GM23248 (cell line): ENCODE data around the gene CARMIL1. TPM values are rescaled to one million over a fixed set of nuclear protein-coding genes. Genes with fewer than 3 reads are reported as not detected.

Experiments used
- DNase-seq: peaks from one replicate; pipeline ENCODE4 v3.0.0-alpha.2; 2015
- H2AFZ ChIP-seq: fragments of 200-600 bp; sonication (generic); 2 replicates; pipeline ENCODE4 v1.6.1; 2016; ENCODE audit warnings: antibody characterized with exemption
- H3F3A ChIP-seq: fragments of 200-600 bp; sonication (generic); 2 replicates; pipeline ENCODE4 v1.6.1; 2016; ENCODE audit warnings: mild to moderate bottlenecking, antibody characterized with exemption, mixed run types; ENCODE audit not compliant: insufficient read depth
- H3K27ac ChIP-seq: fragments of 200-600 bp; sonication (generic); 2 replicates; pipeline ENCODE4 v1.5.1; 2016; ENCODE audit warnings: mild to moderate bottlenecking
- H3K27me3 ChIP-seq: fragments of 200-600 bp; sonication (generic); replicated peaks from 2 replicates; pipeline ENCODE4 v1.6.1; 2016; ENCODE audit warnings: mild to moderate bottlenecking; ENCODE audit not compliant: insufficient read depth
- H3K36me3 ChIP-seq: fragments of 200-600 bp; sonication (generic); 2 replicates; pipeline ENCODE4 v1.6.1; 2016; ENCODE audit warnings: low read depth, mild to moderate bottlenecking
- H3K4me1 ChIP-seq: fragments of 200-600 bp; sonication (generic); 2 replicates; pipeline ENCODE4 v1.6.1; 2016; ENCODE audit warnings: mild to moderate bottlenecking; ENCODE audit not compliant: insufficient read depth
- H3K4me2 ChIP-seq: fragments of 200-600 bp; sonication (generic); one replicate; pipeline ENCODE4 v1.6.1; 2016; ENCODE audit warnings: mild to moderate bottlenecking; ENCODE audit not compliant: unreplicated experiment
- H3K4me3 ChIP-seq: fragments of 200-600 bp; sonication (generic); 2 replicates; pipeline ENCODE4 v1.5.1; 2016; ENCODE audit warnings: mild to moderate bottlenecking
- H3K79me2 ChIP-seq: fragments of 200-600 bp; sonication (generic); 2 replicates; pipeline ENCODE4 v1.6.1; 2016; ENCODE audit warnings: mild to moderate bottlenecking; ENCODE audit not compliant: insufficient read depth
- H3K9ac ChIP-seq: fragments of 200-600 bp; sonication (generic); 2 replicates; pipeline ENCODE4 v1.6.1; 2016; ENCODE audit warnings: mild to moderate bottlenecking
- H3K9me2 ChIP-seq: fragments of 200-600 bp; sonication (generic); 2 replicates; pipeline ENCODE4 v1.6.1; 2016; ENCODE audit warnings: mixed run types, mild to moderate bottlenecking, moderate library complexity; ENCODE audit not compliant: insufficient read depth
- H3K9me3 ChIP-seq: fragments of 200-600 bp; sonication (generic); one replicate; pipeline ENCODE4 v1.6.1; 2017; ENCODE audit warnings: low read depth
- H4K20me1 ChIP-seq: fragments of 200-600 bp; sonication (generic); 2 replicates; pipeline ENCODE4 v1.6.0; 2016; ENCODE audit not compliant: insufficient read depth
- EZH2 ChIP-seq: fragments of 200-600 bp; sonication (generic); IDR thresholded peaks from 2 replicates; pipeline ENCODE4 v1.6.1; 2018; ENCODE audit warnings: antibody characterized with exemption, mild to moderate bottlenecking; ENCODE audit not compliant: insufficient read depth, poor library complexity, severe bottlenecking
- EZH2phosphoT487 ChIP-seq: fragments of 200-600 bp; sonication (generic); IDR thresholded peaks from 2 replicates; pipeline ENCODE4 v1.6.1; 2018; ENCODE audit warnings: antibody characterized with exemption, moderate library complexity, mild to moderate bottlenecking, low read depth; ENCODE audit not compliant: insufficient read depth
- WGBS, 2 experiments: methylation state at CpG; one replicate each; pipeline ENCODE4 v1.1.6; 2015 to 2017; ENCODE audit warnings: low lambda C conversion rate in 2 of 2, low coverage in 1 of 2; ENCODE audit errors: missing lambda C conversion rate in 2 of 2; 5-methylcytosine and 5-hydroxymethylcytosine counted together
- in situ Hi-C: fragments of 300-500 bp; cut with MboI; formaldehyde crosslinking; loops from 2 replicates; pipeline ENCODE4 v1.15.0; 2020
- polyA plus RNA-seq: library from polyadenylated mRNA; unstranded; fragments of >200 nt; fragmentation: Nextera tagmentation; extraction: Ambion mirVana; gene quantifications from 2 replicates; pipeline ENCODE4 v1.2.1, GENCODE V29; 2016
- total RNA-seq: library from RNA; depleted of rRNA; stranded (reverse); fragments of >200 nt; shearing (Covaris generic); gene quantifications from 2 replicates; pipeline ENCODE4 v1.2.3, GENCODE V29; 2014

The CARMIL1 gene
- total and polyA plus RNA-seq, 2 experiments from 2014 or later = 10.9 to 11.0 TPM

- DNase-seq = no peak
- no peaks in the 10 kb centered on the region for H4K20me1 ChIP-seq
- H3K9me3 ChIP-seq = no peaks in the 10 kb centered on the region
- H3K27me3 ChIP-seq = no peaks in the 10 kb centered on the region
- H3F3A ChIP-seq = peaks cover 11% of the 10 kb centered on the region; the same call in 1 of the 2 replicates
- no peak overlapping the region for H3K9ac ChIP-seq
- in situ Hi-C loops = no loop called here
- no peak overlapping the region for H3K4me2 ChIP-seq
- H2AFZ ChIP-seq = no peak overlapping the region
- H3K9me2 ChIP-seq = no peaks in the 10 kb centered on the region
- 87 to 92% methylated on average over 2 of the region's 2 CpGs for WGBS, 2 experiments
- TF ChIP-seq EZH2 = no peak
- no peak for TF ChIP-seq EZH2phosphoT487
- no peaks in the 10 kb centered on the region for H3K79me2 ChIP-seq
- peaks cover 14% of the 10 kb centered on the region for H3K4me1 ChIP-seq
- H3K27ac ChIP-seq = no peak overlapping the region
- no peaks in the 10 kb centered on the region for H3K36me3 ChIP-seq
- no peak overlapping the region for H3K4me3 ChIP-seq
Measured at GRCh38 chr6:25387483-25387882, 108.3 kb downstream of the CARMIL1 start.

- Histone ChIP-seq H3K9ac (no peak overlapping the region), H3K9me2 (no peaks in the 10 kb centered on the region), H3K36me3 (no peaks in the 10 kb centered on the region), H3K4me3 (no peak overlapping the region), H2AFZ (no peak overlapping the region), H3K4me2 (no peak overlapping the region), H3K27me3 (no peaks in the 10 kb centered on the region), H3K9me3 (no peaks in the 10 kb centered on the region), H3K79me2 (no peaks in the 10 kb centered on the region), H3K4me1 (peaks cover 19% of the 10 kb centered on the region), H3K27ac (no peak overlapping the region), H4K20me1 (no peaks in the 10 kb centered on the region), H3F3A (peaks cover 11% of the 10 kb centered on the region; the same call in 1 of the 2 replicates)
- no peak for TF ChIP-seq EZH2
- no peak for TF ChIP-seq EZH2phosphoT487
- in situ Hi-C loops = no loop called here
- no peak for DNase-seq
- 86 to 91% methylated on average over 2 of the region's 2 CpGs for WGBS, 2 experiments
Measured at GRCh38 chr6:25387911-25388310, 108.7 kb downstream of the CARMIL1 start.

DNA sequence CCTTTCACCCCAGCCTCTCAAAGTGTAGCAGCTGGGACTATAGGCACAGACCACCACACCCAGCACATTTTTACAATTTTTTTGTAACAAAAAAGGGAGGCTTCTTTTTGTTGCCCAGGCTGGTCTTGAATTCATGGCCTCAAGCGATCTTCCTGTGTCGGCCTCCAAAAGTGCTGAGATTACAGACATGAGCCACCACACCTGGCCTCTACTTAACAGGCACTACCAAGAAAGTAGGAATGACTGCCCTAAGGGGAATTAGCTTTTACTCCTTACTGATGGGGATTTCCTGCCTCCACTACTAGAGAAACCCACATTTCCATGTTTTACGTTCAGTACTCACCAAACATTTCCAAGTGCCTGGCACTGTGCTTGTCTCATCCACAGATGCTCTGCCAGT lies 109.6 kb downstream of the CARMIL1 start:
- 84 to 88% methylated on average over 3 of the region's 3 CpGs for WGBS, 2 experiments
- no peaks in the 10 kb centered on the region for H3K9me3 ChIP-seq

GRCh38 chr6:25389471-25389870 lies 110.3 kb downstream of the CARMIL1 start:
- DNase-seq = peak; percentile 84
- TF ChIP-seq EZH2 (no peak), EZH2phosphoT487 (no peak)

More for the DNA sequence above, 109.6 kb downstream of the CARMIL1 start:
- H3K9me2 ChIP-seq = no peaks in the 10 kb centered on the region
- H4K20me1 ChIP-seq = no peaks in the 10 kb centered on the region
- DNase-seq = no peak
- H3K4me2 ChIP-seq = peak overlapping the region; percentile 29
- H3K4me1 ChIP-seq = peaks cover 19% of the 10 kb centered on the region
- TF ChIP-seq EZH2 (no peak), EZH2phosphoT487 (no peak)
- H3K27me3 ChIP-seq = no peaks in the 10 kb centered on the region
- no peak overlapping the region for H3K4me3 ChIP-seq
- H3K36me3 ChIP-seq = no peaks in the 10 kb centered on the region
- no peak overlapping the region for H2AFZ ChIP-seq
- peaks cover 11% of the 10 kb centered on the region; the same call in 1 of the 2 replicates for H3F3A ChIP-seq
- no peaks in the 10 kb centered on the region for H3K79me2 ChIP-seq
- H3K27ac ChIP-seq = no peak overlapping the region
- in situ Hi-C loops = no loop called here
- no peak overlapping the region for H3K9ac ChIP-seq

More at GRCh38 chr6:25389471-25389870, 110.3 kb downstream of the CARMIL1 start:
- Histone ChIP-seq H3F3A (peaks cover 11% of the 10 kb centered on the region; the same call in 1 of the 2 replicates), H3K9me2 (no peaks in the 10 kb centered on the region), H3K79me2 (no peaks in the 10 kb centered on the region), H2AFZ (no peak overlapping the region), H3K4me3 (no peak overlapping the region), H3K4me2 (peak overlapping the region; percentile 29), H3K9ac (no peak overlapping the region), H3K27me3 (no peaks in the 10 kb centered on the region), H3K9me3 (no peaks in the 10 kb centered on the region), H3K27ac (peak overlapping the region; percentile 40), H4K20me1 (no peaks in the 10 kb centered on the region), H3K4me1 (peaks cover 19% of the 10 kb centered on the region), H3K36me3 (no peaks in the 10 kb centered on the region)
- 4 to 6% methylated on average over 2 of the region's 2 CpGs for WGBS, 2 experiments
- in situ Hi-C loops = no loop called here
